ENCODE measurements around the gene BSG.

The BSG gene

GRCh38 chr19:542173-542866 is 30.1 kb upstream of the BSG start:
- H3K4me1 ChIP-seq (ENCODE audit: control insufficient read depth, low read length): peaks cover 9% of the 10 kb centered on the region
- H3K4me3 ChIP-seq (ENCODE audit: low read length): no peak overlapping the region
- peaks cover 6% of the 10 kb centered on the region for H3K36me3 ChIP-seq (ENCODE audit: control insufficient read depth, low read length)
- no peaks in the 10 kb centered on the region for H3K9me2 ChIP-seq (replicated peaks; ENCODE audit: control insufficient read depth, low read length)
- H3K79me2 ChIP-seq (ENCODE audit: control insufficient read depth, low read length): no peaks in the 10 kb centered on the region
- H3K27me3 ChIP-seq (ENCODE audit: control insufficient read depth, low read length): no peaks in the 10 kb centered on the region
- no peaks in the 10 kb centered on the region for H4K20me1 ChIP-seq (ENCODE audit: control insufficient read depth, insufficient read depth, low read depth, low read length)
- no peak overlapping the region for H3K27ac ChIP-seq (ENCODE audit: low read depth, low read length)
- H3K9me3 ChIP-seq (ENCODE audit: control insufficient read depth, insufficient read depth, low read length): no peaks in the 10 kb centered on the region
- TF ChIP-seq CTCF (IDR thresholded peaks at IDR 0.05; ENCODE audit: low read depth, low read length, poor library complexity, severe bottlenecking) (no peak), EZH2phosphoT487 (IDR thresholded peaks at IDR 0.05; ENCODE audit: borderline replicate concordance, low read length) (no peak)
- H3K4me2 ChIP-seq (ENCODE audit: low read length): no peak overlapping the region
- no peaks in the 10 kb centered on the region for H3F3A ChIP-seq (ENCODE audit: control insufficient read depth, insufficient read depth)

- peaks cover 9% of the 10 kb centered on the region for H3K4me1 ChIP-seq (ENCODE audit: control insufficient read depth, low read length)
- no peak within 1 kb of the TSS for H3K27ac ChIP-seq (ENCODE audit: low read depth, low read length)
- H4K20me1 ChIP-seq (ENCODE audit: control insufficient read depth, insufficient read depth, low read depth, low read length): no peaks in the 10 kb centered on the region
- H3K4me2 ChIP-seq (ENCODE audit: low read length): 0 out of 2 replicates have a peak within 1 kb of the TSS, but pooled peaks have one; percentile 11
- H3K9me3 ChIP-seq (ENCODE audit: control insufficient read depth, insufficient read depth, low read length): no peaks in the 10 kb centered on the region
- H3F3A ChIP-seq (ENCODE audit: control insufficient read depth, insufficient read depth): no peaks in the 10 kb centered on the region
- no peak within 1 kb of the TSS for H3K4me3 ChIP-seq (ENCODE audit: low read length)
- no peak for TF ChIP-seq EZH2phosphoT487 (IDR thresholded peaks at IDR 0.05; ENCODE audit: borderline replicate concordance, low read length)
- no peaks in the 10 kb centered on the region for H3K27me3 ChIP-seq (ENCODE audit: control insufficient read depth, low read length)
- no peaks in the 10 kb centered on the region; the same call in 1 of the 2 replicates for H3K36me3 ChIP-seq (ENCODE audit: control insufficient read depth, low read length)
- no peaks in the 10 kb centered on the region for H3K79me2 ChIP-seq (ENCODE audit: control insufficient read depth, low read length)
- no peaks in the 10 kb centered on the region for H3K9me2 ChIP-seq (replicated peaks; ENCODE audit: control insufficient read depth, low read length)
Measured at GRCh38 chr19:543910-544608, 28.3 kb upstream of the BSG start, which contains the start of gene GZMM. TSS of gene GZMM (plus strand) at chr19:544053. CDS start at chr19:544072, 19 bp downstream.

- no peaks in the 10 kb centered on the region for H3K27me3 ChIP-seq (ENCODE audit: control insufficient read depth, low read length)
Measured at GRCh38 chr19:547117-547516, 25.3 kb upstream of the BSG start.

More at GRCh38 chr19:547117-547516, 25.3 kb upstream of the BSG start:
- H3K79me2 ChIP-seq (ENCODE audit: control insufficient read depth, low read length): no peaks in the 10 kb centered on the region
- no peak overlapping the region for H3K4me3 ChIP-seq (ENCODE audit: low read length)
- H4K20me1 ChIP-seq (ENCODE audit: control insufficient read depth, insufficient read depth, low read depth, low read length): no peaks in the 10 kb centered on the region
- H3K4me2 ChIP-seq (ENCODE audit: low read length): no peak overlapping the region
- H3K36me3 ChIP-seq (ENCODE audit: control insufficient read depth, low read length): no peaks in the 10 kb centered on the region
- no peak overlapping the region for H3K27ac ChIP-seq (ENCODE audit: low read depth, low read length)
- peaks cover 9% of the 10 kb centered on the region for H3K4me1 ChIP-seq (ENCODE audit: control insufficient read depth, low read length)
- no peaks in the 10 kb centered on the region for H3K9me2 ChIP-seq (replicated peaks; ENCODE audit: control insufficient read depth, low read length)
- H3F3A ChIP-seq (ENCODE audit: control insufficient read depth, insufficient read depth): no peaks in the 10 kb centered on the region
- TF ChIP-seq CTCF (IDR thresholded peaks at IDR 0.05; ENCODE audit: low read depth, low read length, poor library complexity, severe bottlenecking) (no peak), EZH2phosphoT487 (IDR thresholded peaks at IDR 0.05; ENCODE audit: borderline replicate concordance, low read length) (no peak)
- no peaks in the 10 kb centered on the region for H3K9me3 ChIP-seq (ENCODE audit: control insufficient read depth, insufficient read depth, low read length)
